K562 (cell line): Measurements from ENCODE around the gene AP1M2.

ENCODE experiments used
- CHD1 ChIP-seq: fragments of 200-600 bp; sonication (generic); IDR thresholded peaks from one replicate; pipeline ENCODE4 v1.6.1; 2012; ENCODE audit warnings: mild to moderate bottlenecking, moderate library complexity, low read length, inconsistent platforms
- CTCF ChIP-seq, 3 experiments: IDR thresholded peaks in 2 of 3; conservative IDR thresholded peaks in 1 of 3; 2 replicates each; pipeline ENCODE4 v1.5.1; 2011 to 2012; ENCODE audit warnings: low read length in 3 of 3, mild to moderate bottlenecking in 3 of 3, control low read depth in 2 of 3, improper control_type of control experiment in 1 of 3, inconsistent platforms in 1 of 3, low read depth in 1 of 3, mixed read lengths in 1 of 3, moderate library complexity in 1 of 3; ENCODE audit not compliant: insufficient read depth in 2 of 3
- GABPB1 ChIP-seq: sonication (generic); formaldehyde crosslinking; IDR thresholded peaks from 2 replicates; pipeline ENCODE4 v1.8.0; 2022; ENCODE audit warnings: mild to moderate bottlenecking, missing genetic modification reagents
- MYC ChIP-seq, 2 experiments: fragments of 250-450 bp in 1 of 2; sonication (Bioruptor Pico) in 1 of 2; IDR thresholded peaks; 2 replicates each; pipeline versions ENCODE4 v1.5.1 to v1.6.1; 2012 to 2021; ENCODE audit warnings: low read depth in 2 of 2, borderline replicate concordance in 1 of 2, improper control_type of control experiment in 1 of 2, low read length in 1 of 2, mild to moderate bottlenecking in 1 of 2, moderate library complexity in 1 of 2
- NELFE ChIP-seq: IDR thresholded peaks from 2 replicates; pipeline ENCODE4 v1.6.1; 2011; ENCODE audit warnings: mild to moderate bottlenecking; ENCODE audit not compliant: insufficient read depth, insufficient read length
- PCBP1 ChIP-seq: fragments of 200-400 bp; formaldehyde crosslinking; IDR thresholded peaks from 2 replicates; pipeline ENCODE4 v1.6.1; 2018; ENCODE audit warnings: mild to moderate bottlenecking, low read depth, low read length; ENCODE audit not compliant: poor library complexity, severe bottlenecking
- POLR2A ChIP-seq: fragments of 450-650 bp; conservative IDR thresholded peaks from 2 replicates; pipeline ENCODE4 v1.6.1; 2016
- POLR2AphosphoS5 ChIP-seq: IDR thresholded peaks from 2 replicates; pipeline ENCODE4 v1.6.1; 2011; ENCODE audit warnings: mild to moderate bottlenecking, low read depth, low read length, moderate library complexity; ENCODE audit not compliant: control insufficient read depth, insufficient read depth
- TAF1 ChIP-seq: IDR thresholded peaks from 2 replicates; pipeline ENCODE4 v1.6.1; 2011; ENCODE audit warnings: mild to moderate bottlenecking, low read length, moderate library complexity; ENCODE audit not compliant: insufficient read depth, control insufficient read depth, severe bottlenecking; ENCODE audit errors: extremely low read depth
- YY1 ChIP-seq, 3 experiments: IDR thresholded peaks; 2 replicates each; pipeline ENCODE4 v1.6.1; 2011; ENCODE audit warnings: low read length in 2 of 3, mild to moderate bottlenecking in 2 of 3, moderate library complexity in 2 of 3, borderline replicate concordance in 1 of 3, control low read depth in 1 of 3, low read depth in 1 of 3; ENCODE audit not compliant: insufficient read depth in 3 of 3, insufficient replicate concordance in 2 of 3, control insufficient read depth in 1 of 3, insufficient read length in 1 of 3; ENCODE audit errors: extremely low read depth in 1 of 3
- ZBTB8A ChIP-seq: fragments of 450-650 bp; IDR thresholded peaks from 2 replicates; pipeline ENCODE4 v1.6.1; 2018; ENCODE audit warnings: mild to moderate bottlenecking, moderate library complexity; ENCODE audit not compliant: partially characterized antibody
- ZNF121 ChIP-seq: sonication (generic); formaldehyde crosslinking; conservative IDR thresholded peaks from 2 replicates; pipeline ENCODE4 v1.8.0; 2022; ENCODE audit warnings: missing genetic modification reagents
- ZNF274 ChIP-seq: IDR thresholded peaks from 2 replicates; pipeline ENCODE4 v1.6.1; 2011; ENCODE audit warnings: low read depth, mild to moderate bottlenecking, low read length, moderate library complexity, borderline replicate concordance

GRCh38 chr19:10587022-10587838 is at the start of gene AP1M2:
- no peak for TF ChIP-seq POLR2AphosphoS5
- no peak for TF ChIP-seq POLR2A
- no peak for TF ChIP-seq ZNF274
- no peak for TF ChIP-seq PCBP1
- TF ChIP-seq CTCF (IDR thresholded peaks at IDR 0.05 in 2 of 3, conservative IDR thresholded peaks at IDR 0.05 in 1 of 3; ENCODE audit: insufficient read depth in 2 of 3, low read depth in 1 of 3, low read length in 3 of 3) = no peak
- no peak for TF ChIP-seq GABPB1 (CRISPR knock-in tag)
- TF ChIP-seq ZNF121 (CRISPR knock-in tag) = no peak
- no peak for TF ChIP-seq TAF1
- no peak for TF ChIP-seq ZBTB8A
- TF ChIP-seq MYC (IDR thresholded peaks at IDR 0.05; ENCODE audit: low read depth, low read length) = no peak
- no peak for TF ChIP-seq MYC (CRISPR knock-in tag; IDR thresholded peaks at IDR 0.05; ENCODE audit: borderline replicate concordance, low read depth)
- TF ChIP-seq CHD1 = no peak
- no peak for TF ChIP-seq YY1 (IDR thresholded peaks at IDR 0.05; ENCODE audit: borderline replicate concordance in 1 of 3, control insufficient read depth in 1 of 3, extremely low read depth in 1 of 3, insufficient read depth in 3 of 3, insufficient read length in 1 of 3, insufficient replicate concordance in 2 of 3, low read depth in 1 of 3, low read length in 2 of 3)
- TF ChIP-seq NELFE = no peak
